HCT116 (cell line): ENCODE measurements around the gene MSLN. TPM values are rescaled to one million over a fixed set of nuclear protein-coding genes. Genes with fewer than 3 reads are reported as not detected.

ENCODE experiments used
- ATAC-seq: fragments of 200-7000 bp; cut with Tn5 transposase; 2 replicates; pipeline ENCODE4 v1.9.1; 2020; ENCODE audit warnings: mild to moderate bottlenecking, moderate library complexity
- BruUV-seq: library from RNA; stranded (reverse); fragments of 400-500 nt; replicated peaks from 2 replicates; lab custom pipeline; 2021; lab: Mats Ljungman, UMichigan
- CTCF ChIA-PET: fragments of 300-600 bp; sonication (Branson Sonifier 250); formaldehyde crosslinking; loops from one replicate; lab custom pipeline; 2021; ENCODE audit warnings: antibody characterized with exemption; lab: Charles Lee
- POLR2A ChIA-PET: fragments of 300-600, 350-600 bp; sonication (Branson Sonifier 250); formaldehyde crosslinking; loops from one replicate; lab custom pipeline; 2021; ENCODE audit warnings: antibody characterized with exemption; lab: Charles Lee
- RAD21 ChIA-PET, 2 experiments: fragments of 300-600 bp; sonication (Branson Sonifier 250); formaldehyde crosslinking; loops; one replicate each; lab custom pipeline; 2023; ENCODE audit warnings: low total read pairs in 2 of 2; ENCODE audit not compliant: uncharacterized antibody in 2 of 2, unreplicated experiment in 2 of 2, low non-redundant PET in 1 of 2; lab: Charles Lee
- DNase-seq: peaks from one replicate; pipeline ENCODE4 v3.0.0-alpha.2; 2010; ENCODE audit warnings: low read depth, low spot score
- H2AFZ ChIP-seq: fragments of 200-600 bp; shearing (Covaris generic), sonication (generic); 2 replicates; pipeline ENCODE4 v1.6.1; 2017; ENCODE audit warnings: low read depth, mixed run types, mixed read lengths, antibody characterized with exemption, low read length; ENCODE audit not compliant: poor library complexity, severe bottlenecking
- H3K27ac ChIP-seq: 2 replicates; pipeline ENCODE4 v1.5.1; 2012; ENCODE audit warnings: low read depth, low read length
- H3K27me3 ChIP-seq: fragments of 200-600 bp; sonication (generic); 2 replicates; pipeline ENCODE4 v1.6.1; 2016; ENCODE audit warnings: mixed run types, low read length, mixed read lengths; ENCODE audit not compliant: insufficient read depth
- H3K36me3 ChIP-seq, 2 experiments: fragments of 200-500 bp in 1 of 2; fragments of 200-600 bp in 1 of 2; sonication (Bioruptor generic) in 1 of 2; sonication (generic) in 1 of 2; 2 replicates each; pipeline versions ENCODE4 v1.5.1 to v1.6.1; 2014 to 2016; ENCODE audit warnings: low read length in 2 of 2, inconsistent platforms in 1 of 2, mixed read lengths in 1 of 2, mixed run types in 1 of 2; ENCODE audit not compliant: insufficient read depth in 2 of 2, control insufficient read depth in 1 of 2
- H3K4me1 ChIP-seq, 2 experiments: fragments of 200-600 bp in 1 of 2; sonication (generic) in 1 of 2; 2 replicates each; pipeline versions ENCODE4 v1.5.1 to v1.6.1; 2012 to 2017; ENCODE audit warnings: low read length in 2 of 2, inconsistent platforms in 1 of 2, mild to moderate bottlenecking in 1 of 2, mixed read lengths in 1 of 2, mixed run types in 1 of 2, moderate library complexity in 1 of 2; ENCODE audit not compliant: insufficient read depth in 2 of 2, control insufficient read depth in 1 of 2
- H3K4me2 ChIP-seq: fragments of 200-600 bp; sonication (generic); 2 replicates; pipeline ENCODE4 v1.6.1; 2017; ENCODE audit warnings: mixed run types, low read length, mixed read lengths
- H3K4me3 ChIP-seq, 2 experiments: fragments of 200-600 bp in 1 of 2; sonication (generic) in 1 of 2; replicated peaks in 1 of 2; 2 replicates each; pipeline ENCODE4 v1.5.1; 2011 to 2016; ENCODE audit warnings: low read length in 2 of 2, control low read depth in 1 of 2, low read depth in 1 of 2, mild to moderate bottlenecking in 1 of 2, mixed read lengths in 1 of 2, mixed run types in 1 of 2
- H3K79me2 ChIP-seq: fragments of 200-600 bp; sonication (generic); 2 replicates; pipeline ENCODE4 v1.6.1; 2017; ENCODE audit warnings: mild to moderate bottlenecking, mixed run types, low read length, moderate library complexity, mixed read lengths; ENCODE audit not compliant: insufficient read depth
- H3K9ac ChIP-seq: fragments of 200-600 bp; sonication (generic); 2 replicates; pipeline ENCODE4 v1.6.1; 2016; ENCODE audit warnings: low read length, mixed read lengths
- H3K9me2 ChIP-seq: fragments of 200-600 bp; sonication (generic), shearing (Covaris generic); 2 replicates; pipeline ENCODE4 v1.6.1; 2017; ENCODE audit warnings: mixed run types, mild to moderate bottlenecking, moderate library complexity; ENCODE audit not compliant: insufficient read depth
- H3K9me3 ChIP-seq, 2 experiments: fragments of 200-500 bp in 1 of 2; fragments of 200-600 bp in 1 of 2; sonication (Bioruptor generic) in 1 of 2; sonication (generic) in 1 of 2; 2 replicates each; pipeline ENCODE4 v1.6.1; 2014 to 2017; ENCODE audit warnings: low read length in 2 of 2, mixed read lengths in 2 of 2, inconsistent platforms in 1 of 2, low read depth in 1 of 2, mild to moderate bottlenecking in 1 of 2, mixed run types in 1 of 2, moderate library complexity in 1 of 2; ENCODE audit not compliant: control insufficient read depth in 1 of 2, insufficient read depth in 1 of 2
- H4K20me1 ChIP-seq: fragments of 200-600 bp; sonication (generic), shearing (Covaris generic); 2 replicates; pipeline ENCODE4 v1.6.1; 2017; ENCODE audit warnings: mixed run types, mild to moderate bottlenecking, moderate library complexity; ENCODE audit not compliant: insufficient read depth
- RAD21 ChIP-seq: IDR thresholded peaks from 2 replicates; pipeline ENCODE4 v1.6.1; 2012; ENCODE audit warnings: low read depth, mild to moderate bottlenecking
- YY1 ChIP-seq: IDR thresholded peaks from 2 replicates; pipeline ENCODE4 v1.6.1; 2011; ENCODE audit warnings: low read length, low read depth, moderate library complexity, mild to moderate bottlenecking; ENCODE audit not compliant: insufficient replicate concordance; ENCODE audit errors: extremely low read depth
- intact Hi-C: fragments of 100-400 bp; cut with micrococcal nuclease; formaldehyde crosslinking; loops from 2 replicates; pipeline ENCODE4 v1.10.0; 2022
- total RNA-seq: library from RNA; stranded (reverse); gene quantifications from one replicate; pipeline ENCODE4 v1.2.1, GENCODE V29; 2021; ENCODE audit not compliant: unreplicated experiment
- TF ChIP-seq, protein P1 (sequence below): IDR thresholded peaks from 2 replicates; pipeline ENCODE4 v1.6.1; 2012; ENCODE audit warnings: low read depth
- TF ChIP-seq, protein P2 (sequence below), 3 experiments: fragments of 200-600 bp in 1 of 3; sonication (generic) in 1 of 3; IDR thresholded peaks in 2 of 3; conservative IDR thresholded peaks in 1 of 3; 2 replicates each; pipeline ENCODE4 v1.5.1; 2012 to 2017; ENCODE audit warnings: low read depth in 2 of 3, low read length in 2 of 3, antibody characterized with exemption in 1 of 3, borderline replicate concordance in 1 of 3, control low read depth in 1 of 3, mild to moderate bottlenecking in 1 of 3, mixed read lengths in 1 of 3, mixed run types in 1 of 3, moderate library complexity in 1 of 3; ENCODE audit not compliant: insufficient read depth in 1 of 3

Gene MSLN
- total RNA-seq, 1 experiment from 2014 or later, result 40.9 TPM

DNA sequence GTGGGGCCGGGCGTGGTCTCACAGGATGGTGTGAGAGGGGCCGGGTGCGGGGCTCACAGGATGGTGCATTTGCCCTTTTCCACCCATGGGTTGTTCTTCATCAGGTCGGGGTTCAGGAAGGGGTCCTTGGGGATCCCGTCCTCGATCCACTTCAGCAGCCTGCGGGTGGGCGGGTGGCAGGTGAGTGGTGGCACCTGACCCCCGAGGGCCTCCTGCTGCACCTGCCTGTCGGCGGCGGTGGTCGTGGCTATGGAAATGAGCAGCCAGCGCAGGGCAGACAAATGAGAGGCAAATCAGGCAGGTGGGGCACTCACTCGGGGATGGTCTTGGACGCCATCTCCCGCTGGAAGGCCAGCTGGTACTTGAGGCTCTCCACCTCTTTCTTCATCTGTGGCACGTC lies 38.1 kb downstream of the MSLN start:
- intact Hi-C loops, result no loop called here
- Histone ChIP-seq H3K27me3 (no peaks in the 10 kb centered on the region), H3K4me3 (no peak overlapping the region), H3K27ac (no peak overlapping the region), H2AFZ (no peak overlapping the region), H3K4me1 (peaks cover 17 to 52% of the 10 kb centered on the region in 2 experiments), H3K36me3 (no peaks in the 10 kb centered on the region), H4K20me1 (no peaks in the 10 kb centered on the region), H3K79me2 (no peaks in the 10 kb centered on the region), H3K9me3 (no peaks in the 10 kb centered on the region), H3K9me2 (no peaks in the 10 kb centered on the region), H3K9ac (no peak overlapping the region), H3K4me2 (no peak overlapping the region)
- RAD21 ChIA-PET, result no interaction called here
- no TSS peak for BruUV-seq
- TF ChIP-seq, protein P1, sequence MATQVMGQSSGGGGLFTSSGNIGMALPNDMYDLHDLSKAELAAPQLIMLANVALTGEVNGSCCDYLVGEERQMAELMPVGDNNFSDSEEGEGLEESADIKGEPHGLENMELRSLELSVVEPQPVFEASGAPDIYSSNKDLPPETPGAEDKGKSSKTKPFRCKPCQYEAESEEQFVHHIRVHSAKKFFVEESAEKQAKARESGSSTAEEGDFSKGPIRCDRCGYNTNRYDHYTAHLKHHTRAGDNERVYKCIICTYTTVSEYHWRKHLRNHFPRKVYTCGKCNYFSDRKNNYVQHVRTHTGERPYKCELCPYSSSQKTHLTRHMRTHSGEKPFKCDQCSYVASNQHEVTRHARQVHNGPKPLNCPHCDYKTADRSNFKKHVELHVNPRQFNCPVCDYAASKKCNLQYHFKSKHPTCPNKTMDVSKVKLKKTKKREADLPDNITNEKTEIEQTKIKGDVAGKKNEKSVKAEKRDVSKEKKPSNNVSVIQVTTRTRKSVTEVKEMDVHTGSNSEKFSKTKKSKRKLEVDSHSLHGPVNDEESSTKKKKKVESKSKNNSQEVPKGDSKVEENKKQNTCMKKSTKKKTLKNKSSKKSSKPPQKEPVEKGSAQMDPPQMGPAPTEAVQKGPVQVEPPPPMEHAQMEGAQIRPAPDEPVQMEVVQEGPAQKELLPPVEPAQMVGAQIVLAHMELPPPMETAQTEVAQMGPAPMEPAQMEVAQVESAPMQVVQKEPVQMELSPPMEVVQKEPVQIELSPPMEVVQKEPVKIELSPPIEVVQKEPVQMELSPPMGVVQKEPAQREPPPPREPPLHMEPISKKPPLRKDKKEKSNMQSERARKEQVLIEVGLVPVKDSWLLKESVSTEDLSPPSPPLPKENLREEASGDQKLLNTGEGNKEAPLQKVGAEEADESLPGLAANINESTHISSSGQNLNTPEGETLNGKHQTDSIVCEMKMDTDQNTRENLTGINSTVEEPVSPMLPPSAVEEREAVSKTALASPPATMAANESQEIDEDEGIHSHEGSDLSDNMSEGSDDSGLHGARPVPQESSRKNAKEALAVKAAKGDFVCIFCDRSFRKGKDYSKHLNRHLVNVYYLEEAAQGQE, result no peak
- no peak for ATAC-seq
- DNase-seq, result no peak
- CTCF ChIA-PET, result no interaction called here
- POLR2A ChIA-PET, result no interaction called here

GRCh38 chr16:799111-799947 lies 38.8 kb downstream of the MSLN start:
- intact Hi-C loops, result no loop called here
- Histone ChIP-seq H2AFZ (no peak overlapping the region), H4K20me1 (no peaks in the 10 kb centered on the region), H3K9me2 (no peaks in the 10 kb centered on the region), H3K9ac (no peak overlapping the region), H3K27ac (no peak overlapping the region), H3K4me1 (peaks cover 17 to 47% of the 10 kb centered on the region in 2 experiments), H3K4me3 (no peak overlapping the region), H3K79me2 (no peaks in the 10 kb centered on the region), H3K4me2 (no peak overlapping the region), H3K27me3 (no peaks in the 10 kb centered on the region), H3K9me3 (no peaks in the 10 kb centered on the region), H3K36me3 (no peaks in the 10 kb centered on the region)
- ATAC-seq (no peak), DNase-seq (no peak)
- ChIA-PET POLR2A (no interaction called here), CTCF (interaction anchor here (0.6 kb wide), 1 partner anchor 12 kb away, joined by 3 read pairs; no protein-coding TSS in a partner anchor), RAD21 (no interaction called here)
- TF ChIP-seq RAD21, result no peak
- no peak for TF ChIP-seq YY1
- TF ChIP-seq, protein P2, sequence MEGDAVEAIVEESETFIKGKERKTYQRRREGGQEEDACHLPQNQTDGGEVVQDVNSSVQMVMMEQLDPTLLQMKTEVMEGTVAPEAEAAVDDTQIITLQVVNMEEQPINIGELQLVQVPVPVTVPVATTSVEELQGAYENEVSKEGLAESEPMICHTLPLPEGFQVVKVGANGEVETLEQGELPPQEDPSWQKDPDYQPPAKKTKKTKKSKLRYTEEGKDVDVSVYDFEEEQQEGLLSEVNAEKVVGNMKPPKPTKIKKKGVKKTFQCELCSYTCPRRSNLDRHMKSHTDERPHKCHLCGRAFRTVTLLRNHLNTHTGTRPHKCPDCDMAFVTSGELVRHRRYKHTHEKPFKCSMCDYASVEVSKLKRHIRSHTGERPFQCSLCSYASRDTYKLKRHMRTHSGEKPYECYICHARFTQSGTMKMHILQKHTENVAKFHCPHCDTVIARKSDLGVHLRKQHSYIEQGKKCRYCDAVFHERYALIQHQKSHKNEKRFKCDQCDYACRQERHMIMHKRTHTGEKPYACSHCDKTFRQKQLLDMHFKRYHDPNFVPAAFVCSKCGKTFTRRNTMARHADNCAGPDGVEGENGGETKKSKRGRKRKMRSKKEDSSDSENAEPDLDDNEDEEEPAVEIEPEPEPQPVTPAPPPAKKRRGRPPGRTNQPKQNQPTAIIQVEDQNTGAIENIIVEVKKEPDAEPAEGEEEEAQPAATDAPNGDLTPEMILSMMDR (IDR thresholded peaks at IDR 0.05 in 2 of 3, conservative IDR thresholded peaks at IDR 0.05 in 1 of 3; ENCODE audit: borderline replicate concordance in 1 of 3, insufficient read depth in 1 of 3, low read depth in 2 of 3, low read length in 2 of 3), result no peak
- BruUV-seq, result no TSS peak
